Measurements from ENCODE around the gene CYB5D1. TPM values are rescaled to one million over a fixed set of nuclear protein-coding genes. Genes with fewer than 3 reads are reported as not detected.
A peak's percentile ranks its signal among the peaks of the same experiment; 100 is the strongest.

The CYB5D1 gene
- total RNA-seq, 1 donor from 2014 or later = 17.8 TPM

DNA sequence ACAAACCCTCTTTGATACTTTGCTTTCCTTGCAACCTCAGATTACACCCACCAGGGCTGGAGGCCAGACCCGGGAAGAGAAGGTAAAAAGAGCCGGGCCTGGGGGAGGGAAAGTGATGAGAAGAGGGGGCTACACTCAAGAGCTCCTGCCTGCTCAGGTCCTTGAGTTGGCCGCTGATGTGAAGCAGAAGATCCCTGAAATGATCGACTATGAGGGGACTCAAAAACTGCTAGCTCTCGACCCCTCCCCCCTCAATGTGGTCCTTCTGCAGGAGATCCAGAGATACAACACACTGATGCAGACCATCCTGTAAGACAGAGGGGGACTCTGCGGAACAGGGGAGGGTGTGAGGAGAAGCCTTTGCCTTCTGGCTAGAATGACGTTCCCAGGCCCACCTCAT is 26.6 kb upstream of the CYB5D1 start:
- intact Hi-C loops (cut with micrococcal nuclease) = no loop called here

GRCh38 chr17:7832431-7832830 is 25.4 kb upstream of the CYB5D1 start:
- no peak overlapping the region for H3K27ac ChIP-seq (replicated peaks)
- TF ChIP-seq, protein P1, sequence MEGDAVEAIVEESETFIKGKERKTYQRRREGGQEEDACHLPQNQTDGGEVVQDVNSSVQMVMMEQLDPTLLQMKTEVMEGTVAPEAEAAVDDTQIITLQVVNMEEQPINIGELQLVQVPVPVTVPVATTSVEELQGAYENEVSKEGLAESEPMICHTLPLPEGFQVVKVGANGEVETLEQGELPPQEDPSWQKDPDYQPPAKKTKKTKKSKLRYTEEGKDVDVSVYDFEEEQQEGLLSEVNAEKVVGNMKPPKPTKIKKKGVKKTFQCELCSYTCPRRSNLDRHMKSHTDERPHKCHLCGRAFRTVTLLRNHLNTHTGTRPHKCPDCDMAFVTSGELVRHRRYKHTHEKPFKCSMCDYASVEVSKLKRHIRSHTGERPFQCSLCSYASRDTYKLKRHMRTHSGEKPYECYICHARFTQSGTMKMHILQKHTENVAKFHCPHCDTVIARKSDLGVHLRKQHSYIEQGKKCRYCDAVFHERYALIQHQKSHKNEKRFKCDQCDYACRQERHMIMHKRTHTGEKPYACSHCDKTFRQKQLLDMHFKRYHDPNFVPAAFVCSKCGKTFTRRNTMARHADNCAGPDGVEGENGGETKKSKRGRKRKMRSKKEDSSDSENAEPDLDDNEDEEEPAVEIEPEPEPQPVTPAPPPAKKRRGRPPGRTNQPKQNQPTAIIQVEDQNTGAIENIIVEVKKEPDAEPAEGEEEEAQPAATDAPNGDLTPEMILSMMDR (IDR thresholded peaks at IDR 0.05; ENCODE audit: borderline replicate concordance) = no peak
- H3K27me3 ChIP-seq (ENCODE audit: low read depth) = peaks cover 14% of the 10 kb centered on the region
- DNase-seq = no peak
- no peaks in the 10 kb centered on the region for H3K9me3 ChIP-seq (replicated peaks)
- H3K36me3 ChIP-seq = no peaks in the 10 kb centered on the region
- peaks cover 41% of the 10 kb centered on the region for H3K4me1 ChIP-seq
- intact Hi-C loops (cut with micrococcal nuclease) = no loop called here
- no peak overlapping the region for H3K4me3 ChIP-seq

More for the DNA sequence above, 26.6 kb upstream of the CYB5D1 start:
- Histone ChIP-seq H3K4me1 (peaks cover 29% of the 10 kb centered on the region), H3K4me3 (no peak overlapping the region), H3K9me3 (replicated peaks) (no peaks in the 10 kb centered on the region), H3K27ac (replicated peaks) (no peak overlapping the region), H3K36me3 (no peaks in the 10 kb centered on the region), H3K27me3 (ENCODE audit: low read depth) (peaks cover 15% of the 10 kb centered on the region)
- TF ChIP-seq, protein P1 (IDR thresholded peaks at IDR 0.05; ENCODE audit: borderline replicate concordance) = no peak
- DNase-seq = no peak

DNA sequence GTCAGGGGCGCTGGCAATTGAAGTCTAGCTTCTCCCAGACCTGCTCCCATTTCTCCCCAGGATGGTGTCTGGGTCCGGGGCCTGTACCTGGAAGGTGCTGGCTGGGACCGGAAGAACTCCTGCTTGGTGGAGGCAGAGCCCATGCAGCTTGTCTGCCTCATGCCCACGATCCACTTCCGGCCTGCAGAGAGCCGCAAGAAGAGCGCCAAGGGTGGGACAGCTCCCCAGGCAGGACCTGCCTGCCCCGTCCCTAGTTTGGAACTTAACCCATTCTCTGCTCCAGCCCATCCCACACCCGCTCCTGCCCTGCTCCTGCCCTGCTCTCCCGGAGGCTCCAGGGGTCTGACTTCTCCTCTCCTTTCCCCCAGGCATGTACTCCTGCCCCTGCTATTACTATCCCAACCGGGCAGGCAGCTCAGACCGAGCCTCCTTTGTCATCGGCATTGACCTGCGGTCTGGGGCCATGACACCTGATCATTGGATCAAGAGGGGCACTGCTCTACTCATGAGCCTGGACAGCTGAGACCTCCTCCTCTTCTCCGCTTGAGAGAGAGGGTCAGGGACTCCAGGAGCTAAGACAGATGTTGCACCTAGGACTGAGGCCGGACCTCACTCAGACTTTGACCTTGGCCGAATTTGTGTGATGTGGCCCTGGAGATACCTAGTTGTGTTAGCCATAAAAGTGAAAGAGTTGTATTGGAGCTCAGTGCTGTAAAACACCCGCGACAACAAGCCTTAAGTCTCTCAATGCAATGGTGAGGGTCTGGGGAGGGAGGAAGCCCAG is 24.6 kb upstream of the CYB5D1 start:
- intact Hi-C loops (cut with micrococcal nuclease) = no loop called here
- Histone ChIP-seq H3K4me1 (peaks cover 46% of the 10 kb centered on the region), H3K4me3 (peak overlapping the region; percentile 88), H3K36me3 (no peaks in the 10 kb centered on the region), H3K27ac (replicated peaks) (peak overlapping the region; percentile 99), H3K27me3 (ENCODE audit: low read depth) (peaks cover 8% of the 10 kb centered on the region), H3K9me3 (replicated peaks) (no peaks in the 10 kb centered on the region)
- DNase-seq = no peak
- TF ChIP-seq, protein P1 (IDR thresholded peaks at IDR 0.05; ENCODE audit: borderline replicate concordance) = no peak

DNA sequence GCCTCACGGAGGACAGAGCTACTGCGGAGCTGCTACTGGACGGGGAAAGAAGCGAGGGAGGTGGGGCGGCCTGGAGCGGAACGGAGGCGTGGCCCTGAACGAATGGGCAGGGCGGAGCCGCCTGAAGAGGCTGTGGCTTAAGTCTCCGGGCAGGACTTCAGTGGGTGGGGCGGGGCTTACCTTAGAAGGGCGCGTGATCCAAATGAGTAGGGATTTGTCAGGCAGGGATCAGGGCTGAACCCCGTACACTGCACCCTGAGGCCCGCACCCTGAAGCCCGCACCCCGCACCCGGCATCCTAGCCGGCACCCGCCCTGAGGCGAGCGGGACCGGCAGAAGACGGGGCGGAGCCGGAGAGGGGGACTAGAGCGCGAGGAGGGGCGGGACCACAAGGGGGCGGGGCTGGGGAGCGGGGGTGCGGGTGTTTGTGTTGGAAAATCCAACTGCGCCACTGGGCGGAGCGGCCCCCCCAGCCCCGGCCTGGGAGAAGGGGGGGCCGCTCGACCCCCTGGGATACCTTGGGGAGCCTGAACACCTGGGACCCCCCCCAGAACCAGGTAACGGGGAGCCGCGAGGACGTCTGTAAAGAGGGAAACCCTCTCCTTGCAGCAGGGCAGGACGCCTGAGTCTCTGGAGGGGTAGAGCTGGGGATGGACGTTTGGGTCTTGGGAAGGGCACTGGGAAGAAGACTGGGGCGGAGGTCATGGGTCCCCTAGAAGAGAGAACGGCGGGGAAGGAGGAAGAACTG is 23.8 kb upstream of the CYB5D1 start, which contains the start of gene KDM6B:
TSS of gene KDM6B (plus strand) at position 423 of the 747 bp plus-strand sequence. CDS start 11,338 bp downstream, outside the sequence.
- Histone ChIP-seq H3K27ac (replicated peaks) (peak within 1 kb of the TSS; percentile 99), H3K9me3 (replicated peaks) (no peaks in the 10 kb centered on the region), H3K36me3 (no peaks in the 10 kb centered on the region), H3K27me3 (ENCODE audit: low read depth) (peaks cover 7% of the 10 kb centered on the region), H3K4me1 (peaks cover 53% of the 10 kb centered on the region), H3K4me3 (peak within 1 kb of the TSS; percentile 88)
- peak; percentile 95 for DNase-seq
- intact Hi-C loops (cut with micrococcal nuclease) = no loop called here
- TF ChIP-seq, protein P1 (IDR thresholded peaks at IDR 0.05; ENCODE audit: borderline replicate concordance) = no peak

DNA sequence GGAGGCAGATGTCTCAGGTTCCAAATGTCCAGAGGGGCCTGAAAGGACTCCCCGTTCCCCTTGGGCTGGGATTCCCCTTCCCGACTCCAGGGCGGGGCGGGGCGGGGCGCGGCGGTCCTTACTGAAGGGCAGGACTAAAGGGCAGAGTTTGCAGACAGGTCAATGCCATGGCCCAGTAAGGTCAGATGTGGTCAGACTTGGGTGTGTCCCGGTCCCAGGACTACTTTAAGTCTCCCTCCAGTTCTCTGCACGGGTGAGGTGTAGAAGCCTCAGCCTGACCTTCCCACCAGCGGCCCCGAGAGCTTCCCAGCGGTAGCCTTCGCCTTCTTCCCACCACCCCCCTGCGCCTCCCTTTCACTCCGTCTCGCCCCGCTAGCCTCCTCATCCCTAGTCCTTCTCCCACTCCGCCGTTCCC is 23.3 kb upstream of the CYB5D1 start:
- peaks cover 59% of the 10 kb centered on the region for H3K4me1 ChIP-seq
- H3K9me3 ChIP-seq (replicated peaks) = no peaks in the 10 kb centered on the region
- H3K27ac ChIP-seq (replicated peaks) = peak overlapping the region; percentile 99
- H3K27me3 ChIP-seq (ENCODE audit: low read depth) = peaks cover under 1% of the 10 kb centered on the region
- DNase-seq = peak; percentile 76
- intact Hi-C loops (cut with micrococcal nuclease) = no loop called here
- TF ChIP-seq, protein P1 (IDR thresholded peaks at IDR 0.05; ENCODE audit: borderline replicate concordance) = no peak
- H3K36me3 ChIP-seq = no peaks in the 10 kb centered on the region
- peak overlapping the region; percentile 88 for H3K4me3 ChIP-seq

Measured in left ventricle myocardium inferior (tissue), 1 donor.